ENCODE results near the gene LBX2. TPM values are rescaled to one million over a fixed set of nuclear protein-coding genes. Genes with fewer than 3 reads are reported as not detected.
A peak's percentile ranks its signal among the peaks of the same experiment; 100 is the strongest.

Gene LBX2
- total and polyA plus RNA-seq, 2 experiments from 2014 or later: 0.24 to 0.57 TPM

GRCh38 chr2:74471332-74472065 lies 27.9 kb downstream of the LBX2 start:
- Mint-ChIP-seq H3K27me3 (ENCODE audit: insufficient read depth, low read depth, poor library complexity) (peaks cover 15% of the 10 kb centered on the region), H3K36me3 (ENCODE audit: low read depth) (peaks cover 19% of the 10 kb centered on the region), H3K4me1 (peaks cover 2% of the 10 kb centered on the region; the same call in 1 of the 3 replicates), H3K9me3 (no peaks in the 10 kb centered on the region; the same call in 2 of the 3 replicates), H3K27ac (peak overlapping the region; percentile 98), H3K4me3 (peak overlapping the region; percentile 98)
- peak overlapping the region; percentile 92 for H3K4me2 ChIP-seq
- H3F3A ChIP-seq (replicated peaks; ENCODE audit: low read depth): peaks cover 13% of the 10 kb centered on the region
- no peaks in the 10 kb centered on the region for H4K20me1 ChIP-seq (replicated peaks; ENCODE audit: insufficient read depth)
- no peak for ATAC-seq
- peak overlapping the region; percentile 72 for H2AFZ ChIP-seq
- H3K36me3 ChIP-seq (ENCODE audit: insufficient read depth): no peaks in the 10 kb centered on the region
- no peaks in the 10 kb centered on the region for H3K27me3 ChIP-seq (ENCODE audit: insufficient read depth)
- DNase-seq (ENCODE audit: low spot score): no peak
- peak overlapping the region; percentile 83; the same call in 1 of the 2 replicates for H3K27ac ChIP-seq (ENCODE audit: low read depth)
- H3K79me2 ChIP-seq (replicated peaks; ENCODE audit: insufficient read depth): no peaks in the 10 kb centered on the region
- no peak for TF ChIP-seq CREB1 (CRISPR knock-in tag; IDR thresholded peaks at IDR 0.05; ENCODE audit: low read depth)
- TF ChIP-seq EZH2phosphoT487 (IDR thresholded peaks at IDR 0.05; ENCODE audit: unreplicated experiment): no peak
- no peak for TF ChIP-seq STAT1 (IDR thresholded peaks at IDR 0.05; ENCODE audit: unreplicated experiment)
- no peak for TF ChIP-seq CTCF (conservative IDR thresholded peaks at IDR 0.05; ENCODE audit: low read depth in 2 of 2)
- TF ChIP-seq, protein P1, sequence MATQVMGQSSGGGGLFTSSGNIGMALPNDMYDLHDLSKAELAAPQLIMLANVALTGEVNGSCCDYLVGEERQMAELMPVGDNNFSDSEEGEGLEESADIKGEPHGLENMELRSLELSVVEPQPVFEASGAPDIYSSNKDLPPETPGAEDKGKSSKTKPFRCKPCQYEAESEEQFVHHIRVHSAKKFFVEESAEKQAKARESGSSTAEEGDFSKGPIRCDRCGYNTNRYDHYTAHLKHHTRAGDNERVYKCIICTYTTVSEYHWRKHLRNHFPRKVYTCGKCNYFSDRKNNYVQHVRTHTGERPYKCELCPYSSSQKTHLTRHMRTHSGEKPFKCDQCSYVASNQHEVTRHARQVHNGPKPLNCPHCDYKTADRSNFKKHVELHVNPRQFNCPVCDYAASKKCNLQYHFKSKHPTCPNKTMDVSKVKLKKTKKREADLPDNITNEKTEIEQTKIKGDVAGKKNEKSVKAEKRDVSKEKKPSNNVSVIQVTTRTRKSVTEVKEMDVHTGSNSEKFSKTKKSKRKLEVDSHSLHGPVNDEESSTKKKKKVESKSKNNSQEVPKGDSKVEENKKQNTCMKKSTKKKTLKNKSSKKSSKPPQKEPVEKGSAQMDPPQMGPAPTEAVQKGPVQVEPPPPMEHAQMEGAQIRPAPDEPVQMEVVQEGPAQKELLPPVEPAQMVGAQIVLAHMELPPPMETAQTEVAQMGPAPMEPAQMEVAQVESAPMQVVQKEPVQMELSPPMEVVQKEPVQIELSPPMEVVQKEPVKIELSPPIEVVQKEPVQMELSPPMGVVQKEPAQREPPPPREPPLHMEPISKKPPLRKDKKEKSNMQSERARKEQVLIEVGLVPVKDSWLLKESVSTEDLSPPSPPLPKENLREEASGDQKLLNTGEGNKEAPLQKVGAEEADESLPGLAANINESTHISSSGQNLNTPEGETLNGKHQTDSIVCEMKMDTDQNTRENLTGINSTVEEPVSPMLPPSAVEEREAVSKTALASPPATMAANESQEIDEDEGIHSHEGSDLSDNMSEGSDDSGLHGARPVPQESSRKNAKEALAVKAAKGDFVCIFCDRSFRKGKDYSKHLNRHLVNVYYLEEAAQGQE (IDR thresholded peaks at IDR 0.05; ENCODE audit: unreplicated experiment): no peak
- no peak for TF ChIP-seq NANOG (IDR thresholded peaks at IDR 0.05; ENCODE audit: borderline replicate concordance)
- no peak for TF ChIP-seq ZNF114 (CRISPR knock-in tag; IDR thresholded peaks at IDR 0.05)
- no peak for TF ChIP-seq POLR2AphosphoS5 (IDR thresholded peaks at IDR 0.05; ENCODE audit: low read depth)
- TF ChIP-seq ZNF462 (CRISPR knock-in tag; IDR thresholded peaks at IDR 0.05): no peak
- TF ChIP-seq EZH2 (IDR thresholded peaks at IDR 0.05; ENCODE audit: low read depth, unreplicated experiment): no peak
- TF ChIP-seq JUNB (IDR thresholded peaks at IDR 0.05; ENCODE audit: unreplicated experiment): no peak
- TF ChIP-seq ZNF331 (CRISPR knock-in tag; IDR thresholded peaks at IDR 0.05; ENCODE audit: low read depth): no peak
- peaks cover 7% of the 10 kb centered on the region; the same call in 1 of the 2 replicates for H3K4me1 ChIP-seq (ENCODE audit: insufficient read depth)
- peak overlapping the region; percentile 80 for H3K4me3 ChIP-seq
- no peaks in the 10 kb centered on the region for H3K9me2 ChIP-seq (ENCODE audit: insufficient read depth)
